Natural killer cell (primary cell): ENCODE results near the gene CABCOCO1. TPM values are rescaled to one million over a fixed set of nuclear protein-coding genes. Genes with fewer than 3 reads are reported as not detected.

Experiments used
- ATAC-seq, 3 donors: fragments of 150-1000 bp in 2 of 3; fragments of 200-7000 bp in 1 of 3; cut with Tn5 transposase; 1 replicate in 1 of 3; 2 replicates in 2 of 3; pipeline ENCODE4 v1.10.0; 2021; ENCODE audit warnings: mild to moderate bottlenecking in 2 of 3, moderate library complexity in 2 of 3
- DNase-seq, 2 donors: peaks; one replicate each; pipeline versions ENCODE4 v3.0.0 to v3.0.0-alpha.2; 2013 to 2021; ENCODE audit warnings: mixed read lengths in 1 of 2
- H3K27ac ChIP-seq: one replicate; pipeline ENCODE4 v1.5.1; 2013; ENCODE audit warnings: mild to moderate bottlenecking, low read length
- H3K27me3 ChIP-seq: one replicate; pipeline ENCODE4 v1.6.1; 2013; ENCODE audit warnings: low read length; ENCODE audit not compliant: control insufficient read depth, insufficient read depth
- H3K36me3 ChIP-seq: one replicate; pipeline ENCODE4 v1.6.1; 2013; ENCODE audit warnings: low read length; ENCODE audit not compliant: control insufficient read depth, insufficient read depth
- H3K4me1 ChIP-seq: one replicate; pipeline ENCODE4 v1.6.1; 2013; ENCODE audit warnings: low read length; ENCODE audit not compliant: control insufficient read depth, insufficient read depth
- H3K4me3 ChIP-seq: one replicate; pipeline ENCODE4 v1.5.1; 2013; ENCODE audit warnings: low read length
- H3K9me3 ChIP-seq: one replicate; pipeline ENCODE4 v1.6.1; 2013; ENCODE audit warnings: low read length; ENCODE audit not compliant: control insufficient read depth, insufficient read depth
- H3K27ac Mint-ChIP-seq, 2 donors: one replicate each; pipeline ENCODE4 v1.8.0; 2022; ENCODE audit warnings: mild to moderate bottlenecking in 2 of 2, mixed read lengths in 2 of 2, moderate library complexity in 1 of 2
- H3K27me3 Mint-ChIP-seq, 2 donors: one replicate each; pipeline ENCODE4 v1.8.0; 2022; ENCODE audit warnings: low read depth in 2 of 2, mixed read lengths in 2 of 2
- H3K36me3 Mint-ChIP-seq: one replicate; pipeline ENCODE4 v1.8.0; 2022; ENCODE audit warnings: mixed read lengths
- H3K4me1 Mint-ChIP-seq, 2 donors: one replicate each; pipeline ENCODE4 v1.8.0; 2022; ENCODE audit warnings: mixed read lengths in 2 of 2
- H3K4me3 Mint-ChIP-seq: one replicate; pipeline ENCODE4 v1.8.0; 2022; ENCODE audit warnings: mild to moderate bottlenecking, moderate library complexity, mixed read lengths
- H3K9me3 Mint-ChIP-seq, 2 donors: one replicate each; pipeline ENCODE4 v1.8.0; 2022; ENCODE audit warnings: mixed read lengths in 2 of 2
- CTCF ChIP-seq: fragments of 200-600 bp; IDR thresholded peaks from one replicate; pipeline ENCODE4 v1.8.0; 2022; ENCODE audit warnings: antibody characterized with exemption
- WGBS: methylation state at CpG from one replicate; pipeline ENCODE4 v1.1.7; 2013; ENCODE audit warnings: missing lambda C conversion rate; ENCODE audit not compliant: insufficient coverage; 5-methylcytosine and 5-hydroxymethylcytosine counted together
- intact Hi-C: fragments of 100-400 bp; cut with micrococcal nuclease; formaldehyde crosslinking; loops from one replicate; pipeline ENCODE4 v1.14.2; 2022
- total RNA-seq, 4 donors: library from RNA; stranded (reverse); fragments of 120-200 nt in 1 of 4; gene quantifications; one replicate each; pipeline versions ENCODE4 v1.2.3 to v1.2.4, GENCODE V29; 2013 to 2022

Gene CABCOCO1
- total RNA-seq, 3 donors from 2014 or later (not counting 1 experiment from before 2014, with no cell fraction given), result not detected

DNA sequence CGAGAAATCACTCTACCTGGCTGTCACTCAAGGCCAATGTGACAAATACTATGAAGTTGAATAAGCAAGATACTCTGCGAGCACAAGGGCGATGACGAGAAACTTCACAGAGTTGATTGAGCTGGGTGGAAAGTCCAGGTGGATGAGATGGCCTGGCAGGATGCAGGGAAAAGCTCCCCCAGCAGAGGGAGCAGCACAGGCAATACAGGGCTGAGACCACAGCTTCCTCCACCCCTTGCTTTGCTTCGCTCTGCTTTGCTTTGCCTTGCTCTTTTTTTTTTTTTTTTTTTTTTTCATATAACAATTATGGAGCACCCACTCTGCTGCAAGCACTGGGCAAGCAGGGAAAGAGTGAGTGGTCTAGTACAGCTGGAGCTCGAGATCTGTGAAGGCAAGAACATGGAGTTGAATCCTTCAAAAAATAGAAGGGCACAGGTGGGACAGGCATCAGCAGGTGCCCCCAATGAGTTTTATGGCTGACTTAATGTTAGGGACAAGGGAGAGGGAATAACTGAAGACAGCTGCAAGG lies 88.3 kb downstream of the CABCOCO1 start:
- Mint-ChIP-seq H3K4me3 (peak overlapping the region; percentile 13), H3K27me3 (no peaks in the 10 kb centered on the region), H3K27ac (peak overlapping the region in 1 of 2 donors; percentile 58), H3K9me3 (no peaks in the 10 kb centered on the region), H3K4me1 (peaks cover 21 to 29% of the 10 kb centered on the region in 2 donors), H3K36me3 (no peaks in the 10 kb centered on the region)
- ATAC-seq, result peak; percentile 77 to 95 (median 94)
- Histone ChIP-seq H3K9me3 (no peaks in the 10 kb centered on the region), H3K27ac (no peak overlapping the region), H3K27me3 (no peaks in the 10 kb centered on the region), H3K4me1 (peaks cover 6% of the 10 kb centered on the region), H3K36me3 (no peaks in the 10 kb centered on the region), H3K4me3 (no peak overlapping the region)
- 52% methylated on average over 6 of the region's 6 CpGs for WGBS
- intact Hi-C loops, result no loop called here
- DNase-seq, result peak; percentile 34 to 82
- peak; percentile 67 for TF ChIP-seq CTCF

DNA sequence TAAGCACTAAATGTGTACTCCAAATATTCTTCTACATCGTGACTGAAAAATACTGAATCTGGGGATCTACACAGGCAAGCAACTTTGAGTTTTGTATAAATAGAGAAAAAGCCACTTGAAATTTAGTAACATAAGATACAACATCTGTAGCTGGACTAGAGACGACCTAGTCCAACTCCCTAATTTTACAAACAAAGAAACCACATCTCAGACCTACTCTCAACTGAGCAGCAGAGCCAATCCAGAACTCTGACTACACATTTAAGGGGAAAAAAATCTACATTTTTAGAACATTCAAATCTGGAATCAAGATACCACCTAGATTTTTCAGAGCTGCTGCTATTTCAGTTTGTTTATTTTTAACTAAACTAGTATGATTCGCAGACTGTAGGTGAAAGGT lies 88.9 kb downstream of the CABCOCO1 start:
- 21% methylated on average over 2 of the region's 3 CpGs for WGBS
- no peak for TF ChIP-seq CTCF
- Histone ChIP-seq H3K27ac (no peak overlapping the region), H3K36me3 (no peaks in the 10 kb centered on the region), H3K4me1 (peaks cover 6% of the 10 kb centered on the region), H3K4me3 (no peak overlapping the region), H3K27me3 (no peaks in the 10 kb centered on the region), H3K9me3 (no peaks in the 10 kb centered on the region)
- peak overlapping the region in 1 of 2 donors; percentile 58 for H3K27ac Mint-ChIP-seq
- intact Hi-C loops, result no loop called here
- no peaks in the 10 kb centered on the region for H3K27me3 Mint-ChIP-seq
- no peaks in the 10 kb centered on the region for H3K36me3 Mint-ChIP-seq
- no peaks in the 10 kb centered on the region for H3K9me3 Mint-ChIP-seq
- DNase-seq, result no peak
- H3K4me1 Mint-ChIP-seq, result peaks cover 21 to 29% of the 10 kb centered on the region in 2 donors
- H3K4me3 Mint-ChIP-seq, result peak overlapping the region; percentile 80
- no peak for ATAC-seq

- H3K4me3 Mint-ChIP-seq, result peak overlapping the region; percentile 80
- TF ChIP-seq CTCF, result no peak
- intact Hi-C loops, result no loop called here
Measured at GRCh38 chr10:61752111-61753011, 89.6 kb downstream of the CABCOCO1 start.

More at GRCh38 chr10:61752111-61753011, 89.6 kb downstream of the CABCOCO1 start:
- Histone ChIP-seq H3K4me1 (peaks cover 6% of the 10 kb centered on the region), H3K27me3 (no peaks in the 10 kb centered on the region), H3K27ac (no peak overlapping the region), H3K4me3 (no peak overlapping the region), H3K36me3 (no peaks in the 10 kb centered on the region), H3K9me3 (no peaks in the 10 kb centered on the region)
- peaks cover 21 to 28% of the 10 kb centered on the region in 2 donors for H3K4me1 Mint-ChIP-seq
- 8% methylated on average over 2 of the region's 6 CpGs for WGBS
- H3K27me3 Mint-ChIP-seq, result no peaks in the 10 kb centered on the region
- ATAC-seq (peak; percentile 43 to 60 (median 52)), DNase-seq (no peak)
- peak overlapping the region; percentile 58 to 64 for H3K27ac Mint-ChIP-seq
- H3K36me3 Mint-ChIP-seq, result no peaks in the 10 kb centered on the region
- no peaks in the 10 kb centered on the region for H3K9me3 Mint-ChIP-seq
